HG03565 (cell line): Measurements from ENCODE around the gene GRN.
"Not testable (repeated sequence)": the region's sequence is repeated elsewhere in the genome, so short reads cannot be mapped to it uniquely, and the experiment has no call there.

Experiments
- ATAC-seq: cut with Tn5 transposase; IDR thresholded peaks from one replicate; pipeline ENCODE4 v1.9.1; 2021; ENCODE audit warnings: mild to moderate bottlenecking, moderate library complexity; ENCODE audit not compliant: unreplicated experiment

Gene GRN

DNA sequence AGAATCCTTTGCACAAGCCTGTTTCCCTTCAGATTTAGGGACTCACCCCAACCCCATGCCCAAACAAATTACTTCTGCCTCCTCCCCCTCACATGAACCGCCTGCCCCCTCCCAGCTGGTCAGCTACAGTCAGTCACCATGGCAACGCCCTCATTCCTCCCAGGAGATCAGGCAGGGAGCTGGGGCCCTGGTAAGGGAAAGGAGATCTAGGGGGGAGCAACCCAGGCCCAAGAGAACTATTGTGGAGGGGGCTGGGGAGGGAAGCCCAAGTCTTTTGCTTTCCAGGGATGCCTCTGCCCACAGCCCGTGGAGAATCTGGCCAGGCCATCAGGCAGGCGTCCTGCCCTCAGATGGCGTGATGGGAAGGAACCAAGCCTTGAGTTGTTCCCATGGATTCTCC is 15.7 kb downstream of the GRN start:
- ATAC-seq, result no peak

- ATAC-seq, result no peak
These were observed 16.5 kb downstream of the GRN start for GRCh38 chr17:44361292-44362260.

GRCh38 chr17:44362459-44362948 is 17.4 kb downstream of the GRN start:
- ATAC-seq, result no peak

DNA sequence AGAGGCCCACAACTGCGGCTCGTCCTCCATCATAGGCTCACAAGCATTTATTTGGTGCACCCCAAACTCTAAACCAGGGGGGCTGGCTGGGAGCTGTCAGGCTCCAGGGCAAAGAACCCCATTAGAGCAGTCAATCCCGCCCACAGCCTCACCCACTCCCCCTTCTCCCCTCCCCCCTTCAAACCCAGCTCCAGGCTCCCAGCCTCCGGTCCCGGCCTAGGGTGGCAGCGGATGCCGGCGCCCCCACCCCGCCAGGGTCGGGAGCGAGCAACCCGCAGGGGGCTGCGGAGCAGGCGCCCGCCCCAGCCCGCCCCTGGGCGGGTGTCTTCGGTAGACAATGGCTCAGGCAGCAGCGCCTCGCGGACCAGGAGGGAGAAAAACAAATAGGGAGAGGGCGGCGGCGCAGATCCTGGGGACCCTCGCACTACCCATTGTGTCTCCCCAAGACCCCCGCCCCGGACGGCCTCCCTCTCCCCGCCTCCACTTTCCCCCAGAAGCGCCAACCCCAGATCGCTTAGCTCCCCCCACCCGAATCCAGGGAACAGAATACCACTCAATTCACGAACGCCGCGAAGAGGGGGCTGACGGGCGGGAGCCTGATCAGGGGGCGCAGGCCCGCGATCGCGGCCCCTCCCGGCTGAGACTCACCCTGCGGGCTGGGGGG is 18.0 kb downstream of the GRN start:
- ATAC-seq, result no peak

DNA sequence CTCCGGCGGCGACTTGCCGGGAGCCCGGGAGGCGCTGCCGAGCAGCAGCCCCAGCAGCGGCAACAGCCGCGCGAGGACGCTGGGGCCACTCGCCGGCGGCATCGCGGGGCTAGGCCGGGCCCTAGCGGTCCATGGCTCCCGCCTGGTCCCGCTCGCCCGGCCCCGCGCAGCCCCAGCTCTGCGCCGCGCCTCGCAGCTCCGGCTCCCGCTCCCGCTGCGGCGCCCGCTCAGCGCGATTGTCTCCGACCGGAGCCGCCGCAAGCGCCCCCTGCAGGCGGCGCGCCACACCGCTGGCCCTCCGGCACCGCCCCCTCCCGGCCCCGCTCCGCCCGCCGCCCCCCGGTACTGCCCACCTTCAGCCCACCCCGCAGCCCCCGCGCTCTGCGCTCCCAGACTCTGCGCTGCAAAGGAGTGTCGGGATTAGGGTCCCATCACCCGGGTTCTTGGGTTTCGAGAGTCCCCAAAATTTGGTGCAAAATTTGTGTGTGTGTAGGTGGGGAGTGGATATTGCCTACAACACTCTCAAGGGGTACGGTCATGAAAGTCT is 18.6 kb downstream of the GRN start, which contains the start of gene FAM171A2:
FAM171A2 (minus strand) TSS at position 241 of the 547 bp plus-strand sequence; CDS start at position 102, 139 bp downstream.
- ATAC-seq, result no peak

DNA sequence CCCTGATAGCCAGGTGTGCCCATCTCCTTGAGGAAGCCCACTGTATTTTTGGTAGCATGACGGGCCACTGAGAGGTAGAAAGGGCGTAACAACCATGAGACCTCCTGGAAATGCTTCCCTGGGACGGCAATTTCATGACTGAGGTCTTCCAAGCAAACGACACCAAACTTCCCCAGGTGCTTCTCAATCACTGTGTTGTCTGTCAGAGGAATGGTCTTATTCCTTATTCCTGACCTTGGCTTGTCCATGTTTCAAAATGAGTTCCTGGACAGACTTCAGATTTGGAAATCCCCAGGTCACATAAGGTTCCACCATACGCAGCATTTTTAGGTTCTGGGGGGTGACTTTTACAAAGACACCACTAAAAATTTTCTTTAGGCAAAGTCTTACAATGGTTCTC is 19.9 kb downstream of the GRN start:
- not testable (repeated sequence) for ATAC-seq

- no peak for ATAC-seq
These were observed 22.3 kb downstream of the GRN start for GRCh38 chr17:44367231-44367979.

- ATAC-seq, result not testable (repeated sequence)
These were observed 23.5 kb downstream of the GRN start for GRCh38 chr17:44368391-44369243.

GRCh38 chr17:44369414-44370023 is 24.4 kb downstream of the GRN start:
- not testable (repeated sequence) for ATAC-seq

DNA sequence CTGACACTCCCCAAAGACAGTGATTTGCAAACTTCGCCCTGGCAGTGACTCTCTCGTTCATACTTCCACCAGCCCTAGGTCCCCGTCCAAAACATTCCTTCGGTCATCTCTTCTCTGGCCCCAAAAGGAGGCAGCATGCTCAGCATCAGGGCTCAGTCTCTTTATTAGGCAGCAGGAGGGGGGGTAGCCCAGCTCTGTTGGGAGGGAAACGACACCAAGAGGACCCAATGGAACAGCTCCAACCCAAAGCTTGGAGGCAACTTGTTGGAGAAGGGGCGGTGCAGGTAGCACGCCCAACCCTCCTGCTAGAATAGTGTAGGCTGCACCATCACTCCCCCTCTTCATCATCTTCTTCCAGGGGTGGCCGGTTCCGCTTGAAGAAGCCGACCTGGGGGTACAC is 26.9 kb downstream of the GRN start:
- ATAC-seq, result no peak

DNA sequence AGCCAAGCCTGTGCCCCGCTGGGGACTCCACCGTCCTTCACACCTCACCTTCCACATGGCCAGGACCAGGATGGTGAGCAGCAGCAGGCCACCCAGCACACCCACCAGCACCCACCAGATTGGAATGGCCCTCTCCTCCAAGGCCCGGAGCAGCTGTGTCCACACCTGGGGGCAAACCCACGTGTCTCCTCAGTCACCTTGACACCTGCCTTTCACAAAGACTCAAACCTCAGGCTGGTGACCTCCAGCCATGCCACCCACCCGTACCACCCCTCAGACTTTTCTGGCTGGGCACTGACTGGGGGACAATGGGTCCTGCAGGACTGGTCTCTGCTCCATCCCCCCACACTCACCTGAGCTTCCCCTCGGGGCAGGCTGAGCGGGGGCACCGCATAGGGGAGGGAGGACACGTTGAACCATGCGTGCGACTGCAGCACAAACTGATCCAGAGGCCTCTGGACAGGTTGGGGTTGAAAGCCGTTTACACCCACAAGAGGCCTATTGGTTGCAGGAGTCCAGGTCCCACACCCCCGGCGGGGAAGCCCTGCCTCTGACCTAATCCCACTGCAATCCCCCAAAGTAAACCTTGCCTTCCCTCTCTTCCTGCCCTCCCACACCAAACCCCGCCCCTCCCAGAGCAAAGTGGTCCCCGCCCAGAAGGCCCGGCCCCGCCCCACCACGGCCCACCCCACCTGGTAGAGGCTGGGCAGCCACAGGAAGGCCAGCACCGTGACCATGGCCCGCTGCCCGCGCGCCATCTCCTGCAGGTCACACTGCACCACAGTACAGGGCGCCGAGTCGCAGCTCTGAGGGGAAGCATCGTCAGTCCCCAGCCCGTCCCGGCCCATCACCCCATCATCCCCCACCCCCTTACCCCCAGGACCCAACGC is 29.4 kb downstream of the GRN start:
- no peak for ATAC-seq

GRCh38 chr17:44375196-44376017 is 30.3 kb downstream of the GRN start:
- no peak for ATAC-seq

DNA sequence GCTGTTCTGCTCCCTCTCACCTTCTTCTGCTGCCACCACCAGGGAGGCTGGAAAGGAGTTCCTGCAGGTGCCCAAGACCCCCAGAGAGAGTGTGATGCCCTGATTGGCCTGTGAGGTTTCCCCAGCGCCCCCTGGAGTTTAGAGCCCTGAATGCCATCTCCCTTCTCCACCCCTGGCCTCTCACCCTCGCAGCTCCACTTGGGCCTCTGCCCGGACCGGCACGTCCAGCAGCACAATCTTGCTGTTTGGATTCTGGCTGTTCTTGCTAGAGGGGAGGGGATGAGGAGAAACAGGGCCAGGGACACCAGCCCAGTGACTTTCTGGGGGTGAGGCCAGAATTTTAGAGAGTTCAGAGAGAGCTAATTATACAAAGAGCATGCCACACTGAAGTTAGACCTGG is 31.0 kb downstream of the GRN start:
- ATAC-seq, result no peak

DNA sequence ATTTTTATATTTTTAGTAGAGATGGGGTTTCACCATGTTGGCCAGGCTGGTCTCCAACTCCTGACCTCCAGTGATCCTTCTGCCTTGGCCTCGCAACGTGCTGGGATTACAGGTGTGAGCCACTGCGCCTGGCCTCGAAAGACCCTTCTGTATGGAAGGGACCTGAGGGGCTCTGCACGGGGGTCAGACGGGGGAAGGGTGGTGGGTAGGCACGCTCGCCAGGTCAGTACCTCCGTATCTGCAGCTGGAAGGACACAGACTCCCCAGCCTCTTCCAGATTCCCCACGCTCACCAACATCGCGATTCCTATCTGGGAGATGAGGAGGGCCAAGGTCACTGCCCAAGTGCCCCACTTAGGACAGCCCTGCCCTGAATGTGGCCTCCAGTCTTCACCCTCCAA is 31.7 kb downstream of the GRN start:
- no peak for ATAC-seq

- no peak for ATAC-seq
These were observed 33.1 kb downstream of the GRN start for GRCh38 chr17:44378171-44378705.

DNA sequence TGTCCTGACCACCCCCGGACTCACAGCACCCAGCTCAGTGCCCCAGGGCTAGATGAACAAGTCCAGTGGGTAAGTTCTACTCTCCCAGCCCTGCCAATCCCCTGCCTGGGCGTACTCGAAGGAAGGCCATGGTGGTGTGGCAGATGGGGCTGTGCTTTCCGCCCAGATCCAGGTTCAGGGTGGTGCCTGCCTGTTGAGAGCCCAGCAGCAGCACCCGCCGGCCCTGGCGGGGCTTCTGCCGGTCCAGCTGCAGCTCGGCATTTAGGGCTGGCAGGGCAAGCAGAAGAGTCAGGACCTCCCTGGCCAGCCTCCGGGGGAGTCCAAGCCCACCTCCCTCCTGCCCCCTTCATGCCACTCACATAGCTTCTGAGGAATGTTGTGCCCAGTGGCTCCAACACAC is 34.8 kb downstream of the GRN start:
- ATAC-seq, result no peak

- no peak for ATAC-seq
These were observed 35.7 kb downstream of the GRN start for GRCh38 chr17:44380767-44381166.
